NT2/D1 (cell line): ENCODE data around the gene BABAM2.

Experiments used
- SUZ12 ChIP-seq: IDR thresholded peaks from 2 replicates; pipeline ENCODE4 v1.6.1; 2011; ENCODE audit not compliant: insufficient read length, insufficient read depth; ENCODE audit errors: extremely low read depth
- YY1 ChIP-seq: IDR thresholded peaks from 2 replicates; pipeline ENCODE4 v1.6.1; 2011; ENCODE audit not compliant: insufficient read length, insufficient read depth

- no peak for TF ChIP-seq SUZ12
- no peak for TF ChIP-seq YY1
These were observed 456.1 kb downstream of the BABAM2 start for GRCh38 chr2:28346587-28346986.
